ENCODE results near the gene TP73.

The TP73 gene

DNA sequence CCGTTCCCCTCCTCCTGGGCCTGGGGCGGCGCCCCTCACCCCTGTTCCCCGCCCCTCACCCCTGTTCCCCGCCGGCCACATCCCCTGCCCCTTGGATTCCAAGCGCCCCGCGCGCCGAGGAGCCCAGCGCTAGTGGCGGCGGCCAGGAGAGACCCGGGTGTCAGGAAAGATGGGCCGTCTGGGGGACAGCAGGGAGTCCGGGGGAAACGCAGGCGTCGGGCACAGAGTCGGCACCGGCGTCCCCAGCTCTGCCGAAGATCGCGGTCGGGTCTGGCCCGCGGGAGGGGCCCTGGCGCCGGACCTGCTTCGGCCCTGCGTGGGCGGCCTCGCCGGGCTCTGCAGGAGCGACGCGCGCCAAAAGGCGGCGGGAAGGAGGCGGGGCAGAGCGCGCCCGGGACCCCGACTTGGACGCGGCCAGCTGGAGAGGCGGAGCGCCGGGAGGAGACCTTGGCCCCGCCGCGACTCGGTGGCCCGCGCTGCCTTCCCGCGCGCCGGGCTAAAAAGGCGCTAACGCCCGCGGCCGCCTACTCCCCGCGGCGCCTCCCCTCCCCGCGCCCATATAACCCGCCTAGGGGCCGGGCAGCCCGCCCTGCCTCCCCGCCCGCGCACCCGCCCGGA, at the start of gene TP73:
TP73 (plus strand) TSS at position 587 of the 618 bp plus-strand sequence. CDS start 29,850 bp downstream, outside the sequence.
- TF ChIP-seq NFRKB (IDR thresholded peaks at IDR 0.05) (no peak), L3MBTL2 (conservative IDR thresholded peaks at IDR 0.05) (no peak), BHLHE40 (IDR thresholded peaks at IDR 0.05; ENCODE audit: borderline replicate concordance) (no peak), LEF1 (IDR thresholded peaks at IDR 0.05; ENCODE audit: borderline replicate concordance) (no peak), FOXM1 (IDR thresholded peaks at IDR 0.05; ENCODE audit: borderline replicate concordance) (no peak), ZNF384 (IDR thresholded peaks at IDR 0.05) (no peak), CTBP1 (IDR thresholded peaks at IDR 0.05; ENCODE audit: borderline replicate concordance) (no peak), HDGF (IDR thresholded peaks at IDR 0.05; ENCODE audit: borderline replicate concordance) (no peak), FOXA1 (IDR thresholded peaks at IDR 0.05) (no peak)
- TF ChIP-seq, protein P1, sequence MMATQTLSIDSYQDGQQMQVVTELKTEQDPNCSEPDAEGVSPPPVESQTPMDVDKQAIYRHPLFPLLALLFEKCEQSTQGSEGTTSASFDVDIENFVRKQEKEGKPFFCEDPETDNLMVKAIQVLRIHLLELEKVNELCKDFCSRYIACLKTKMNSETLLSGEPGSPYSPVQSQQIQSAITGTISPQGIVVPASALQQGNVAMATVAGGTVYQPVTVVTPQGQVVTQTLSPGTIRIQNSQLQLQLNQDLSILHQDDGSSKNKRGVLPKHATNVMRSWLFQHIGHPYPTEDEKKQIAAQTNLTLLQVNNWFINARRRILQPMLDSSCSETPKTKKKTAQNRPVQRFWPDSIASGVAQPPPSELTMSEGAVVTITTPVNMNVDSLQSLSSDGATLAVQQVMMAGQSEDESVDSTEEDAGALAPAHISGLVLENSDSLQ (IDR thresholded peaks at IDR 0.05), result no peak
- ChIA-PET POLR2A (interaction anchor here (0.8 to 1.4 kb wide), 5 partner anchors 13 to 55 kb away, joined by 3 to 5 read pairs (median 3); no protein-coding TSS in a partner anchor), CTCF (no interaction called here)
- peak; percentile 59 for DNase-seq (ENCODE audit: extremely low spot score)

DNA sequence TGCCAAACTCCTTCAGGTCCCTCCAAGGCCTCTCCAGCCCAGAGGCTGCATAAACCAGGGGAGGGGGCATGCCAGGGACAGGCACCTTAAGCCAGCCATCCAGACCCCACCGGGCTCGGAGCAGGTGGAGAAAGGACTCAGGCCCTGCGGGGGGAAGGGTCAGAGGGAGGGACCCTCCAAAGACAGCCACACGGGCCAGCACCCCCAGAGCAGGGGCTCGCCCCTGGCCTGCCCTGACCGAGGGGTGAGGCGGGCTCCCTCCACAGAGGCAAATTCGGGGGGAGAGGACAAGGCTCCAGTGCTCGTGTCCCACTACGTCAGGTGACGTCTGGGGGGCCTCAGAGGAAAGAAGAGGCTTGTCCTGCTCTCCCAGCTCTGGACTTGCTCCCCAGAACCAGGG, 49.2 kb upstream of the TP73 start:
- TF ChIP-seq CTBP1 (IDR thresholded peaks at IDR 0.05; ENCODE audit: borderline replicate concordance), result no peak
- TF ChIP-seq HDGF (IDR thresholded peaks at IDR 0.05; ENCODE audit: borderline replicate concordance), result no peak
- TF ChIP-seq ARNT (IDR thresholded peaks at IDR 0.05), result no peak
- no peak for TF ChIP-seq FOXA1 (IDR thresholded peaks at IDR 0.05)
- no peak for TF ChIP-seq SUZ12 (IDR thresholded peaks at IDR 0.05)
- no peak for TF ChIP-seq NFRKB (IDR thresholded peaks at IDR 0.05)
- no peak for TF ChIP-seq L3MBTL2 (conservative IDR thresholded peaks at IDR 0.05)
- TF ChIP-seq TARDBP (IDR thresholded peaks at IDR 0.05), result no peak
- no peak for TF ChIP-seq SP1 (IDR thresholded peaks at IDR 0.05)
- no peak for TF ChIP-seq ZNF384 (IDR thresholded peaks at IDR 0.05)
- TF ChIP-seq, protein P1 (IDR thresholded peaks at IDR 0.05), result no peak
- TF ChIP-seq LEF1 (IDR thresholded peaks at IDR 0.05; ENCODE audit: borderline replicate concordance), result no peak
- no peak for TF ChIP-seq FOXK2 (IDR thresholded peaks at IDR 0.05)
- no peak for TF ChIP-seq FOXM1 (IDR thresholded peaks at IDR 0.05; ENCODE audit: borderline replicate concordance)
- no peak for TF ChIP-seq BHLHE40 (IDR thresholded peaks at IDR 0.05; ENCODE audit: borderline replicate concordance)
- TF ChIP-seq ELF4 (IDR thresholded peaks at IDR 0.05), result no peak
- no peak for DNase-seq (ENCODE audit: extremely low spot score)
- ChIA-PET CTCF (interaction anchor here (0.5 kb wide), 1 partner anchor 89 kb away, joined by 3 read pairs; no protein-coding TSS in a partner anchor), POLR2A (no interaction called here)

DNA sequence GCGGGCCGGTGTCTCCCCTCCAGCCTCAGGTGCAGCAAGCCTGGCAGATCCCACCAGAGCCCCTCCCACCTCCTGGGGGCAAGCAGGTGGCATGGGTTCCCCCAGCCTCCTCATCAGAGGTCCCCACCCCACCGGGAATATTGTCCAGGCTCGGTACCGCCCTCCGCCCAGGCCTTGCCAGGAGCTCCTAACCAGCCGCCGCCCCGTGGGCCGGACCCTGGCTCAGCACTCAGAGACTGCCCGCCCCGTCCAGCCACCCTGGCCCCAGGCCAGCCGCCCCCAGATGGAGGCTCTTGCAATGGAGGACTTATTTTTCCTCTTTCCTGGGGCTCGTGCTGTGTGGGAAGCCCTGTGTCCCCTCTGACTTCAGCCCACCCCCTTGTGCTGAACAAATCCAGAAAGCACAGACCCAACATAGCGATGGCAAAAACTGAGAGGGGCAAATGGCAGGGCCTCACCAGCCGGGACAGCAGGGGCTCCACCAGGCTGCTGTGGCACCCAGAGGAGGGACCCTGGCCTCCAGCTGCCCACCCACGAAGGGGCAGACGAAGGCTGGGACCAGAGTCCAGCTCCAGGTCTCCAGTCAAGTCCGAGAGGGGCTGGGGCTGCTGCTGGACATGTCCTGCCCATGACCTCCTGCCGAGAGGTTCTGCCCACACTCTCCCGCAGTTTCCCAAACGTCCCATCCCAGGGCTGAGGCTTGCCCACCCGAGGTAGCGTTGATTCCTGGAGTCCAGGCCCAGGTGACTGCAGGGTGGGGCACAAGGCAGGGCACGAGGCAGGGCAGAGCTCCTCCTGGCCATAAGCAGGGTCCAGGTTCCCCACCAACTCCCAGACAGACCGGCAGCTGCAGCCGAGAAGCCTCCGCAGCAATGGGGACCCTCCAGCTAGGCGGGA, 48.5 kb upstream of the TP73 start:
- no peak for DNase-seq (ENCODE audit: extremely low spot score)
- TF ChIP-seq TARDBP (IDR thresholded peaks at IDR 0.05) (no peak), NFRKB (IDR thresholded peaks at IDR 0.05) (no peak), FOXK2 (IDR thresholded peaks at IDR 0.05) (no peak), FOXA1 (IDR thresholded peaks at IDR 0.05) (no peak), CTBP1 (IDR thresholded peaks at IDR 0.05; ENCODE audit: borderline replicate concordance) (no peak), SP1 (IDR thresholded peaks at IDR 0.05) (no peak), HDGF (IDR thresholded peaks at IDR 0.05; ENCODE audit: borderline replicate concordance) (no peak), LEF1 (IDR thresholded peaks at IDR 0.05; ENCODE audit: borderline replicate concordance) (no peak), SUZ12 (IDR thresholded peaks at IDR 0.05) (no peak), L3MBTL2 (conservative IDR thresholded peaks at IDR 0.05) (no peak), ZNF384 (IDR thresholded peaks at IDR 0.05) (no peak)
- TF ChIP-seq, protein P1 (IDR thresholded peaks at IDR 0.05), result no peak
- POLR2A ChIA-PET, result no interaction called here
- CTCF ChIA-PET, result interaction anchor here (0.5 kb wide), 1 partner anchor 90 kb away, joined by 3 read pairs; no protein-coding TSS in a partner anchor

DNA sequence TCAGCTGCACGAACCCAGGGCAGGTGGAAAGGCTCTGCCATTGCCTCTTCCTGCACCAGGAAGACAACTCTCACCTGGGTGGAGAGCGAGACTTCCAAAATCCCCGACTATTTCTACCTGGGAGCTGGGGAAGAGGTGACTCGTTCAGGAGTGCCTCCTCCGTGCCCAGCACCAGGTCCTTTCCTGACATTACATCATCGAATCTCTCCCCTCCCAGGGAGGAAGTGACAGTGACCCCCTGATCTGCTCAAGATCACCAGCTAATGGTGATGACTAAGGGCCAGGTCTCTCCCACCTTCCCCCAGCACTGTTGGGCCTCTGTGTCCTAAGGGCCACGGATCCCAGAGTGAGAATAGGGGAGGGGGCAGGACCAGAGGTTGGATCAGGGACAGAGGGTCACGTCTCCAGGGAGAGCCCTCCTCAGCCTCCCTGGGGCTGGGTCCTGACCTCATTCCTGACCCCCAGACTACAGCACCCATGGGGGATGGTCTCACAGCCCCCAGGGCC, 47.8 kb upstream of the TP73 start:
- no peak for DNase-seq (ENCODE audit: extremely low spot score)
- CTCF ChIA-PET, result no interaction called here
- TF ChIP-seq SUZ12 (IDR thresholded peaks at IDR 0.05) (no peak), TARDBP (IDR thresholded peaks at IDR 0.05) (no peak), BHLHE40 (IDR thresholded peaks at IDR 0.05; ENCODE audit: borderline replicate concordance) (no peak), FOXA1 (IDR thresholded peaks at IDR 0.05) (no peak), ARNT (IDR thresholded peaks at IDR 0.05) (no peak), L3MBTL2 (conservative IDR thresholded peaks at IDR 0.05) (no peak), NFRKB (IDR thresholded peaks at IDR 0.05) (no peak), CTBP1 (IDR thresholded peaks at IDR 0.05; ENCODE audit: borderline replicate concordance) (no peak), ELF4 (IDR thresholded peaks at IDR 0.05) (no peak), FOXK2 (IDR thresholded peaks at IDR 0.05) (no peak), SP1 (IDR thresholded peaks at IDR 0.05) (no peak), LEF1 (IDR thresholded peaks at IDR 0.05; ENCODE audit: borderline replicate concordance) (no peak), FOXM1 (IDR thresholded peaks at IDR 0.05; ENCODE audit: borderline replicate concordance) (no peak)
- TF ChIP-seq, protein P1 (IDR thresholded peaks at IDR 0.05), result no peak
- POLR2A ChIA-PET, result no interaction called here

Measured in HEK293T (cell line).